Measurements from ENCODE around the gene SLC7A14.

DNA sequence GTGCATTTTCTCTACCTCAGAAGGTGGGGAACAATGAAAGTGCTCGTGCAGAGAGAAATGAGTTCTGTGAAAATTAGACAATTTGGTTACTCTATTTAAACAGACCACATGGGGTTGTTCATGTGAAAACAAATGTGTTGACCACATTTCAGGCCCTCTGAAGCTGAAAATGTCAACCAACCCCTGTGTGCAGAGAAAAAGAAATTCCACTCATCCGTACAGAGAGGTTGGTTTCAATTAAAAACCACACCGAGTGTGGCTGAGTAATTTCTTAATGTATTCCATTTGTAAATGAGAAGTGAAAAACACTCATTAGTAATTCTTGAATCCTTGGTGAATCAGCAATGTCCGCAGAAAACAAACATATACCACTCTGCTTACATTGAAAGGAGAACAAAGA, 46.9 kb upstream of the SLC7A14 start:
- TF ChIP-seq, protein P1, sequence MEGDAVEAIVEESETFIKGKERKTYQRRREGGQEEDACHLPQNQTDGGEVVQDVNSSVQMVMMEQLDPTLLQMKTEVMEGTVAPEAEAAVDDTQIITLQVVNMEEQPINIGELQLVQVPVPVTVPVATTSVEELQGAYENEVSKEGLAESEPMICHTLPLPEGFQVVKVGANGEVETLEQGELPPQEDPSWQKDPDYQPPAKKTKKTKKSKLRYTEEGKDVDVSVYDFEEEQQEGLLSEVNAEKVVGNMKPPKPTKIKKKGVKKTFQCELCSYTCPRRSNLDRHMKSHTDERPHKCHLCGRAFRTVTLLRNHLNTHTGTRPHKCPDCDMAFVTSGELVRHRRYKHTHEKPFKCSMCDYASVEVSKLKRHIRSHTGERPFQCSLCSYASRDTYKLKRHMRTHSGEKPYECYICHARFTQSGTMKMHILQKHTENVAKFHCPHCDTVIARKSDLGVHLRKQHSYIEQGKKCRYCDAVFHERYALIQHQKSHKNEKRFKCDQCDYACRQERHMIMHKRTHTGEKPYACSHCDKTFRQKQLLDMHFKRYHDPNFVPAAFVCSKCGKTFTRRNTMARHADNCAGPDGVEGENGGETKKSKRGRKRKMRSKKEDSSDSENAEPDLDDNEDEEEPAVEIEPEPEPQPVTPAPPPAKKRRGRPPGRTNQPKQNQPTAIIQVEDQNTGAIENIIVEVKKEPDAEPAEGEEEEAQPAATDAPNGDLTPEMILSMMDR (conservative IDR thresholded peaks at IDR 0.05): no peak
- no peak for TF ChIP-seq ZFX (IDR thresholded peaks at IDR 0.05)

Measured in C4-2B (cell line).